Thyroid gland (tissue), 4 donors: ENCODE results near the gene GIMAP5.

Experiments
- CTCF ChIP-seq, 6 experiments: fragments of 200-600 bp in 3 of 6; fragments of 450-650 bp in 3 of 6; sonication (generic) in 3 of 6; IDR thresholded peaks; one replicate each; pipeline ENCODE4 v1.5.1; 2016 to 2019; ENCODE audit warnings: antibody characterized with exemption in 6 of 6, mild to moderate bottlenecking in 2 of 6, inconsistent platforms in 1 of 6, moderate library complexity in 1 of 6
- POLR2A ChIP-seq, 2 donors: fragments of 450-650 bp; IDR thresholded peaks; one replicate each; pipeline ENCODE4 v1.6.1; 2017; ENCODE audit warnings: antibody characterized with exemption in 2 of 2, mild to moderate bottlenecking in 2 of 2, moderate library complexity in 1 of 2

- no peak for TF ChIP-seq CTCF (IDR thresholded peaks at IDR 0.05)
- no peak for TF ChIP-seq POLR2A (IDR thresholded peaks at IDR 0.05)
These were observed 17.0 kb upstream of the GIMAP5 start for GRCh38 chr7:150719960-150720891.
